Measurements from ENCODE around the gene SIVA1. TPM values are rescaled to one million over a fixed set of nuclear protein-coding genes. Genes with fewer than 3 reads are reported as not detected.

The SIVA1 gene
- polyA plus RNA-seq, 4 donors, result 48.0 to 87.2 (median 56.2) TPM

DNA sequence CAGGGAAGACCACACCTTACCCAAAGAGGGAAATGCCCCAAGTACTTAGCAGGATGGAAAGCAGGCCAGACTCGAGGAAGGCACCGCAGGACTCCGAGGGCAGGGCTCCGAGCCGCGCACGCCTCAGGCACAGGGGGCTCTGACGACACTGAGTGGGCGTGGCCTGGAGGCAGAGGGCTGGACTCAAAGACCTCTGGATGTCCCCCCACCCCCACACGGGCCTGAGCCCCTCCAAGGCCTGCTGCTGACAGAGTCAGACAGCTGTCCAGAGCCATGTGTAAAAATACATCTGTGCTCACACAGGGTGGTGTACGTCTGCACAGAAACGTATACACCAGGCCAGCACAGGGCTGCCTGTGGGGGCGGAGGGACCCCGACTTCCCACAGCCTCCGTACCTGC lies 41.2 kb downstream of the SIVA1 start:
- no peak for DNase-seq (ENCODE audit: low read depth in 4 of 4, low spot score in 3 of 4)

GRCh38 chr14:104794631-104794992 lies 41.7 kb downstream of the SIVA1 start:
- DNase-seq (ENCODE audit: low read depth in 4 of 4, low spot score in 3 of 4), result no peak

GRCh38 chr14:104794993-104795780 lies 42.2 kb downstream of the SIVA1 start, which contains the start of gene AKT1:
TSS of gene AKT1 (minus strand) at chr14:104795748. CDS start at chr14:104792643, 3,105 bp downstream.
- DNase-seq (ENCODE audit: low read depth in 4 of 4, low spot score in 3 of 4), result no peak

GRCh38 chr14:104795781-104796686 lies 43.1 kb downstream of the SIVA1 start:
- no peak for DNase-seq (ENCODE audit: low read depth in 4 of 4, low spot score in 3 of 4)

- no peak for DNase-seq (ENCODE audit: low read depth in 4 of 4, low spot score in 3 of 4)
Measured at GRCh38 chr14:104796687-104797081, 43.7 kb downstream of the SIVA1 start.

- DNase-seq (ENCODE audit: low read depth in 4 of 4, low spot score in 3 of 4), result no peak
Measured at GRCh38 chr14:104797115-104798044, 44.4 kb downstream of the SIVA1 start.

- no peak for DNase-seq (ENCODE audit: low read depth in 4 of 4, low spot score in 3 of 4)
Measured at GRCh38 chr14:104798300-104799243, 45.6 kb downstream of the SIVA1 start.

DNA sequence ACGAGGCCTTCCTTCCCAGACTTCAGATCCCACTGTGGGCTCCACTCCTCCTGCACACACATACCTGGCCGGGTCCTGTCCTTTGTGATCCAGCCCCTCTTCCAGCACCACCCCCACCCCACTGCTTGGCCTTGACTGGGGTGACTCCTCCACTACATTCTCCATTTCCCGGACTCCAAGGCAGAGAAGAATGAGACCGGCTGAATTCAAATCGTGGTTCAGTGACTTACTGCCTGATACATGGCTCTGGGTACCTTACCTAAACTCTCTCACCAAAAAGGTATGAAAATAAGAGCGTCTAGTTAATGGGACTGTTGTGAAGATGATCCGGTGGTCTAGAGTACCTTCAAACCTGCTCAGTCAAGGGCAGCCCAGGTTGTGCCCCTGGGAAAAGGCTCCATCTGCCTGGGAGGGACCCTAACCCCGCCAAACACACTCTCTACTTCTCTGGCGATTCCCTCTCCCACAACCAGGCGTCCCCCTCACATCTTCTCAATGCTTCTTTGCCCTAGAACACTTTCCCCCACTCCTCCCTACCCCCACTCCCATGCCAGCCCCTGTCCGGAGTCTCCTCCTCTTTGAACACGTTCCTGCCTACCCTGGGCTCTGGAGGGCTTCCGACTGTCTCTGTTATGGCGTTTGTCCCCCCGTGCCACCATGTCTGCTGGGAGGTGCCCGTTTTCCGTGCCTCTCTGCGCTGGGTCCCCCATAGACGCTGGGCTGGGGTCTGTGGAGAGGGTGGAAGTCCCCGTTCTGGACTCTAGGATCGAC lies 46.5 kb downstream of the SIVA1 start:
- DNase-seq (ENCODE audit: low read depth in 4 of 4, low spot score in 3 of 4), result no peak

DNA sequence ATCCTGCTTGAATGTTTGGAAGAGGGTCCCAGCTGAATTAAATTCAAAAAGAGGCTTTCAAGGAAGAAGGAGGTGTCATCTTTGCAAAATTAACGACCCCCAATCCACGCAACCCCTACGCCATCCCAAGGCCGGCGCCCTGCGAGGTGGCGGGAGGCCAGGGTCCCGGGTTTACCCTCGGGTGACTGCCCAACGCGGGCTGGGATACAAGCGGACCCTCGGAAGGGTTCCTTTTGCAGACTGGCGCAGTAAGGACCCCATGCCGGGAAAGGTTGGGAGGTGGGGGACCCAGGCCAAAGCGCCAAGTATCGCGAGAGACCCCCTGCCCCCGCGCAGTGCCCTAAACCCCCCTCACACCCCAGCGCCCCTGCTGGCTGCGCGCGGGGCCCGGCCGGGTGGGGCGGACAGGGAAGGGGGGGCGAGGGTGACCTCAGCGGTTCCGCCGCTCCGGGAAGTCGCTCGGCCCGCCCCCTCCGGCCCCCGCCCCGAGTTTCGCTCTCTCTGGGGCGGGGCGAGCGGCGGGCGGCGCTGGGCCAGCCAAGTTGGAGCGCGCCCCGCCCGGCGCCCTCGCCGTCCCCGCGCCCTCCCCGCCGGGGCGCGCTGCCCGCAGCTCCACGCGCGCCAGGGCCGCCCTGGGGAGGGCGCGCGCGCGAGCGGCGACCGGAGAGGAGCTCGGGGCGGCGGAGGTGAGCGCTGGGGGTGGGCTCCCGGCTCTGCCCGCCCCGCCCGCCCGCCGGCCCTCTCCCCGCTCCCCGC lies 47.2 kb downstream of the SIVA1 start:
- DNase-seq (ENCODE audit: low read depth in 4 of 4, low spot score in 3 of 4), result no peak

GRCh38 chr14:104800771-104801519 lies 48.0 kb downstream of the SIVA1 start, which contains the start of gene ZBTB42:
TSS of gene ZBTB42 (plus strand) at chr14:104801101. CDS start at chr14:104801198, 97 bp downstream.
- DNase-seq (ENCODE audit: low read depth in 4 of 4, low spot score in 3 of 4), result no peak

GRCh38 chr14:104801520-104802393 lies 48.8 kb downstream of the SIVA1 start:
- no peak for DNase-seq (ENCODE audit: low read depth in 4 of 4, low spot score in 3 of 4)

- no peak for DNase-seq (ENCODE audit: low read depth in 4 of 4, low spot score in 3 of 4)
Measured at GRCh38 chr14:104802394-104803184, 49.6 kb downstream of the SIVA1 start.

DNA sequence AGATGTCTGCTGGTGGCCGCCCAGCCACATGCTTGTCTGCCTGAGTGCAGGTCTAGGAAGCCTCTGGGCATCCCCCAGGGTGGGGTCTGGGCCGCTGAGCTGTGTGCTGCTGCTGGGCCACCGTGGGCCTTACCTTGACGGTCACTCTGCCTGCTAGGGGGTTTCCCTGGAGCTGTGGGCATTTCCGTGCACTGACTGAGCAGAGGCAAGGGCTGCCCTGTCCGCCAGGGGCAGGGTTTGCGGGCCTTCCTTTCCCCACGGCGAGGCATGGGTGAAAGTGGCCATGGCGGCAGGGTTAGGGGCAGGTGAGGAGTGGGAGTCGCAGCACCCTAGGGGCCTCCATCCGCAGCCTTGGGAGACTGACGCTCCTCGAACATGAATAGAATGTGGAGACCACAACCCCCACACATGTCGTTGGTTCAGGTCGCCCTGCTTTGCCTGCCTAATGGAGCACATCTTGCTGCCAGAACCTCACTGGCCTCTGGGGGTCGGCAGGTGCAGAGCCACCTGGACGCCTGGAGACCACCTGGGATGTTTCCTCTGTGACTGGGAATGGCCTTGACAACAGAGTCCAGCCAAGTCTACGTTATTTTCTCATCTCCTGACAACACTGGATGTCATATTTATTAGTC lies 50.4 kb downstream of the SIVA1 start:
- DNase-seq (ENCODE audit: low read depth in 4 of 4, low spot score in 3 of 4), result no peak

- DNase-seq (ENCODE audit: low read depth in 4 of 4, low spot score in 3 of 4), result no peak
Measured at GRCh38 chr14:104803912-104804410, 51.0 kb downstream of the SIVA1 start.

Data from left renal pelvis (tissue), 4 donors.